Endothelial cell of umbilical vein (primary cell): ENCODE results near the gene SLC13A5. TPM values are rescaled to one million over a fixed set of nuclear protein-coding genes. Genes with fewer than 3 reads are reported as not detected.

Experiments used
- BruUV-seq: library from RNA; stranded (reverse); fragments of 400-500 nt; replicated peaks from 2 replicates; lab custom pipeline; 2021; lab: Mats Ljungman, UMichigan
- CTCF ChIA-PET: fragments of 300-600, 350-600 bp; sonication (Branson Sonifier 250); formaldehyde crosslinking; loops from one replicate; lab custom pipeline; 2021; ENCODE audit warnings: antibody characterized with exemption, inconsistent platforms; lab: Charles Lee
- POLR2A ChIA-PET: fragments of 300-600, 350-600 bp; sonication (Branson Sonifier 250); formaldehyde crosslinking; loops from one replicate; lab custom pipeline; 2021; ENCODE audit warnings: antibody characterized with exemption, inconsistent platforms; lab: Charles Lee
- DNase-seq: peaks from one replicate; pipeline ENCODE4 v3.0.0-alpha.2; 2011; ENCODE audit warnings: low read depth, low spot score
- FAIRE-seq: peaks from 2 replicates; lab custom pipeline; 2011; peaks lifted over from hg19 to GRCh38; lab: Jason Lieb, UNC
- H2AFZ ChIP-seq: 2 replicates; pipeline ENCODE4 v1.6.0; 2012; ENCODE audit warnings: low read depth, low read length, control low read depth, inconsistent platforms
- H3K27ac ChIP-seq: 2 replicates; pipeline ENCODE4 v1.5.1; 2011; ENCODE audit warnings: low read depth, mild to moderate bottlenecking, control low read depth, low read length, moderate library complexity; ENCODE audit not compliant: insufficient read depth
- H3K27me3 ChIP-seq, 2 experiments: 2 replicates each; pipeline versions ENCODE4 v1.6.0 to v1.6.1; 2011; ENCODE audit warnings: low read length in 2 of 2, mixed read lengths in 1 of 2; ENCODE audit not compliant: control insufficient read depth in 2 of 2, insufficient read depth in 2 of 2
- H3K36me3 ChIP-seq, 2 experiments: 2 replicates in 1 of 2; 3 replicates in 1 of 2; pipeline ENCODE4 v1.5.1; 2011; ENCODE audit warnings: low read length in 2 of 2, mild to moderate bottlenecking in 1 of 2, moderate library complexity in 1 of 2; ENCODE audit not compliant: control insufficient read depth in 2 of 2, insufficient read depth in 2 of 2; ENCODE audit errors: extremely low read depth in 1 of 2
- H3K4me1 ChIP-seq: 3 replicates; pipeline ENCODE4 v1.5.1; 2011; ENCODE audit warnings: mild to moderate bottlenecking, low read length; ENCODE audit not compliant: control insufficient read depth, insufficient read depth; ENCODE audit errors: extremely low read depth
- H3K4me2 ChIP-seq: 2 replicates; pipeline ENCODE4 v1.6.1; 2011; ENCODE audit warnings: low read length, control low read depth, mixed read lengths; ENCODE audit not compliant: insufficient read depth
- H3K4me3 ChIP-seq, 3 experiments: fragments of 200-600 bp in 1 of 3; sonication (generic), shearing (Covaris generic) in 1 of 3; replicated peaks in 1 of 3; 2 replicates each; pipeline ENCODE4 v1.5.1; 2011 to 2016; ENCODE audit warnings: control low read depth in 3 of 3, low read length in 3 of 3, mild to moderate bottlenecking in 2 of 3, inconsistent platforms in 1 of 3, low read depth in 1 of 3, moderate library complexity in 1 of 3; ENCODE audit not compliant: insufficient read depth in 1 of 3
- H3K79me2 ChIP-seq: 2 replicates; pipeline ENCODE4 v1.6.0; 2012; ENCODE audit warnings: low read length, inconsistent platforms; ENCODE audit not compliant: control insufficient read depth, insufficient read depth
- H3K9ac ChIP-seq: replicated peaks from 2 replicates; pipeline ENCODE3; 2011; ENCODE audit warnings: low read length, control low read depth; ENCODE audit not compliant: insufficient read depth; ENCODE audit errors: extremely low read depth
- H3K9me1 ChIP-seq: replicated peaks from 3 replicates; pipeline ENCODE4 v1.6.0; 2011; ENCODE audit warnings: mild to moderate bottlenecking, low read length; ENCODE audit not compliant: control insufficient read depth, insufficient read depth; ENCODE audit errors: extremely low read depth
- H3K9me3 ChIP-seq: replicated peaks from 2 replicates; pipeline ENCODE4 v1.5.1; 2012; ENCODE audit warnings: low read length, inconsistent platforms; ENCODE audit not compliant: control insufficient read depth, insufficient read depth
- H4K20me1 ChIP-seq: replicated peaks from 2 replicates; pipeline ENCODE3; 2011; ENCODE audit warnings: mild to moderate bottlenecking, low read length; ENCODE audit not compliant: control insufficient read depth, insufficient read depth; ENCODE audit errors: extremely low read depth
- EZH2 ChIP-seq: IDR thresholded peaks from 2 replicates; pipeline ENCODE4 v1.6.1; 2012; ENCODE audit warnings: borderline replicate concordance, low read depth, mild to moderate bottlenecking, moderate library complexity, low read length, inconsistent platforms; ENCODE audit not compliant: severe bottlenecking
- FOS ChIP-seq: IDR thresholded peaks from 2 replicates; pipeline ENCODE4 v1.6.1; 2011; ENCODE audit warnings: mild to moderate bottlenecking, low read length, moderate library complexity, borderline replicate concordance; ENCODE audit not compliant: insufficient read depth
- JUN ChIP-seq: IDR thresholded peaks from 2 replicates; pipeline ENCODE4 v1.6.1; 2011; ENCODE audit warnings: borderline replicate concordance, low read depth; ENCODE audit not compliant: insufficient read length, insufficient read depth
- POLR2A ChIP-seq: IDR thresholded peaks from 2 replicates; pipeline ENCODE4 v1.6.1; 2012; ENCODE audit warnings: low read depth, mild to moderate bottlenecking, control low read depth, low read length
- POLR2AphosphoS5 ChIP-seq: IDR thresholded peaks from 2 replicates; pipeline ENCODE4 v1.6.1; 2012; ENCODE audit warnings: low read depth, mild to moderate bottlenecking, control low read depth, low read length, moderate library complexity; ENCODE audit not compliant: insufficient read depth
- dilution Hi-C: fragments of 300-500 bp; cut with MboI; formaldehyde crosslinking; loops from one replicate; pipeline ENCODE4 v1.15.0; 2019; ENCODE audit warnings: low sequenced_read_pairs; ENCODE audit not compliant: extremely low pct_ligation_motif_present
- intact Hi-C: fragments of 100-400 bp; cut with micrococcal nuclease; formaldehyde crosslinking; loops from one replicate; pipeline ENCODE4 v1.10.0; 2022
- polyA plus RNA-seq, 4 experiments: library from polyadenylated mRNA; depleted of rRNA in 3 of 4; stranded (reverse) in 3 of 4; unstranded in 1 of 4; fragments of >200 nt; gene quantifications; 2 replicates each; pipeline versions ENCODE4 v1.2.1 to v1.2.3, GENCODE V29; 2011 to 2012; ENCODE audit warnings: missing spikeins in 1 of 4
- total RNA-seq: library from RNA; stranded (reverse); gene quantifications from 2 replicates; pipeline ENCODE4 v1.2.3, GENCODE V29; 2021
- TF ChIP-seq, protein P1 (sequence below): IDR thresholded peaks from 2 replicates; pipeline ENCODE4 v1.6.1; 2011; ENCODE audit not compliant: insufficient read depth, insufficient read length
- TF ChIP-seq, protein P2 (sequence below), 2 donors: IDR thresholded peaks; 1 replicate in 1 of 2; 2 replicates in 1 of 2; pipeline ENCODE4 v1.5.1; 2011; ENCODE audit warnings: low read length in 2 of 2, mild to moderate bottlenecking in 2 of 2, moderate library complexity in 2 of 2, control low read depth in 1 of 2, inconsistent platforms in 1 of 2, low read depth in 1 of 2; ENCODE audit not compliant: insufficient read depth in 1 of 2; ENCODE audit errors: extremely low read depth in 1 of 2

SLC13A5 gene
- total and polyA plus RNA-seq, 2 donors (not counting 3 experiments of a cell fraction or from before 2014, with no cell fraction given): 0.03 TPM; not detected in 1

DNA sequence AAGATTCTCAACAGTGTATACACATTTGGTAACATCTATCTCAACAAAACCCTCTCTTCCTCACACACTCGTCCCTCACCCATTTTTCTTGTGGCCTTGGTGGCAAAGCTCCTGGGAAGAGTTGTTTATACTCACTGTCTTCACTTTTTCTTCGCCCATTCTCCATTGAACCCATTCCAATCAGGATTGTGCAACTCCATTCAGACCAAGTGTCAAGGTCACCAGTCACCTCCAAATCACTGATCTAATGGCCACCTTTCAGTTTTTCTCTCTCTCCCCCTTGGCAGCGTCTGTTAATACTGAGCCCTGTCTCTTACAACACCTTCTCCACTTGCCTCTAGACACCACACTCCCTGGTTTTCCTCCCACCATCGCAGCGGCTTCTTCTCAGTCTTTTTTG is 8.6 kb upstream of the SLC13A5 start:
- Histone ChIP-seq H3K27me3 (peaks cover 0 to 8% of the 10 kb centered on the region in 2 experiments), H3K27ac (no peak overlapping the region), H3K9me3 (no peaks in the 10 kb centered on the region), H3K4me1 (no peaks in the 10 kb centered on the region), H3K9ac (no peak overlapping the region), H3K4me3 (no peak overlapping the region), H2AFZ (no peak overlapping the region), H3K79me2 (no peaks in the 10 kb centered on the region), H3K9me1 (no peaks in the 10 kb centered on the region), H3K36me3 (no peaks in the 10 kb centered on the region), H4K20me1 (no peaks in the 10 kb centered on the region), H3K4me2 (no peak overlapping the region)
- ChIA-PET POLR2A (no interaction called here), CTCF (no interaction called here)
- dilution Hi-C loops (no loop called here), intact Hi-C loops (no loop called here)
- BruUV-seq: no TSS peak
- TF ChIP-seq FOS (no peak), EZH2 (no peak), POLR2A (no peak), POLR2AphosphoS5 (no peak), JUN (no peak)
- TF ChIP-seq, protein P1, sequence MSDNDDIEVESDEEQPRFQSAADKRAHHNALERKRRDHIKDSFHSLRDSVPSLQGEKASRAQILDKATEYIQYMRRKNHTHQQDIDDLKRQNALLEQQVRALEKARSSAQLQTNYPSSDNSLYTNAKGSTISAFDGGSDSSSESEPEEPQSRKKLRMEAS: no peak
- TF ChIP-seq, protein P2, sequence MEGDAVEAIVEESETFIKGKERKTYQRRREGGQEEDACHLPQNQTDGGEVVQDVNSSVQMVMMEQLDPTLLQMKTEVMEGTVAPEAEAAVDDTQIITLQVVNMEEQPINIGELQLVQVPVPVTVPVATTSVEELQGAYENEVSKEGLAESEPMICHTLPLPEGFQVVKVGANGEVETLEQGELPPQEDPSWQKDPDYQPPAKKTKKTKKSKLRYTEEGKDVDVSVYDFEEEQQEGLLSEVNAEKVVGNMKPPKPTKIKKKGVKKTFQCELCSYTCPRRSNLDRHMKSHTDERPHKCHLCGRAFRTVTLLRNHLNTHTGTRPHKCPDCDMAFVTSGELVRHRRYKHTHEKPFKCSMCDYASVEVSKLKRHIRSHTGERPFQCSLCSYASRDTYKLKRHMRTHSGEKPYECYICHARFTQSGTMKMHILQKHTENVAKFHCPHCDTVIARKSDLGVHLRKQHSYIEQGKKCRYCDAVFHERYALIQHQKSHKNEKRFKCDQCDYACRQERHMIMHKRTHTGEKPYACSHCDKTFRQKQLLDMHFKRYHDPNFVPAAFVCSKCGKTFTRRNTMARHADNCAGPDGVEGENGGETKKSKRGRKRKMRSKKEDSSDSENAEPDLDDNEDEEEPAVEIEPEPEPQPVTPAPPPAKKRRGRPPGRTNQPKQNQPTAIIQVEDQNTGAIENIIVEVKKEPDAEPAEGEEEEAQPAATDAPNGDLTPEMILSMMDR (IDR thresholded peaks at IDR 0.05; ENCODE audit: extremely low read depth in 1 of 2, insufficient read depth in 1 of 2, low read depth in 1 of 2, low read length in 2 of 2): no peak
- DNase-seq (no peak), FAIRE-seq (no peak)
